ENCODE measurements around the gene SNAPC2. TPM values are rescaled to one million over a fixed set of nuclear protein-coding genes. Genes with fewer than 3 reads are reported as not detected.

The SNAPC2 gene, protein sequence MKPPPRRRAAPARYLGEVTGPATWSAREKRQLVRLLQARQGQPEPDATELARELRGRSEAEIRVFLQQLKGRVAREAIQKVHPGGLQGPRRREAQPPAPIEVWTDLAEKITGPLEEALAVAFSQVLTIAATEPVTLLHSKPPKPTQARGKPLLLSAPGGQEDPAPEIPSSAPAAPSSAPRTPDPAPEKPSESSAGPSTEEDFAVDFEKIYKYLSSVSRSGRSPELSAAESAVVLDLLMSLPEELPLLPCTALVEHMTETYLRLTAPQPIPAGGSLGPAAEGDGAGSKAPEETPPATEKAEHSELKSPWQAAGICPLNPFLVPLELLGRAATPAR
- total RNA-seq = 8.2 TPM

DNA sequence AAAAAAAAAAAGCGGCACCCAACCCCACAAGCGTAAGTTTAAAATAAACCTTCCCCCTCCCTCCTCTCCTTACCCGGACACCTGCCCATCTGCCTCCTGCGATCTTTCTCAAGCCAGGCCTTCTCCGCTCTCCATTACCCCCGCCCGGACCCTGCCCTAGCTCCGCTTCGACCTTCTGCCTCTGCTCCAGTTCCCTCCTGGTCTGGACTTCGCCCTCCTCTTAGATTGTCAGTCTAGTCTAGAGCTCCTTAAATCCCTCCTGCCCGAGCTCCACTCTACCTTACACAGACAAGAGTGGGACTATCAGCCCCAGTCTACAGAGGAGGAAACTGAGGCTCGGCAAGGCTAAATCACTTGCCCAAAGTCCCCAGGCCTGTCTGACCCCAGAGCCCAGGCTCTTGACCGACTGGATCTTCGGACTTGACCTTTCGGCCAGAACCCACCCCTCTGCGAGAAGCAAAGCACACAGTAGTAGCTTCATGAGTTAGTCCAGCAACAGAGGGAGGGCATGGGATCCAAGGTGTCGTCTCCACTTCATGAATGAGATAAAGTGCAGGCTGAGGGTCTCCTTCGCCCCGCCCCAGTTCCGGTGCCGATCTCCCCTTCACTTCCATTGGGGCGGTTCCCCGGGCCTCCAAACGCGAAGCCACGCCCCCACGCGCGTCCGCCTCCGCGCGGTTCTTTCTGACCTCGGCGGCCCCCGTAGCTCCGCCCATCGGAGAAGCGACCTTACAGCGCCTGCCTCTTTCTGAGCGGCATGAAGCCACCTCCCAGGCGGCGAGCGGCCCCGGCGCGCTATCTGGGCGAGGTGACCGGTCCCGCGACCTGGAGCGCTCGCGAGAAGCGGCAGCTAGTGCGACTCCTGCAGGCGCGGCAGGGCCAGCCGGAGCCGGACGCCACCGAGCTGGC is at the start of gene SNAPC2:
Gene SNAPC2, plus strand, starts transcription at position 729 of the 909 bp plus-strand sequence. Its CDS starts 29 bp downstream, at position 758.
- peak; percentile 97 for DNase-seq

DNA sequence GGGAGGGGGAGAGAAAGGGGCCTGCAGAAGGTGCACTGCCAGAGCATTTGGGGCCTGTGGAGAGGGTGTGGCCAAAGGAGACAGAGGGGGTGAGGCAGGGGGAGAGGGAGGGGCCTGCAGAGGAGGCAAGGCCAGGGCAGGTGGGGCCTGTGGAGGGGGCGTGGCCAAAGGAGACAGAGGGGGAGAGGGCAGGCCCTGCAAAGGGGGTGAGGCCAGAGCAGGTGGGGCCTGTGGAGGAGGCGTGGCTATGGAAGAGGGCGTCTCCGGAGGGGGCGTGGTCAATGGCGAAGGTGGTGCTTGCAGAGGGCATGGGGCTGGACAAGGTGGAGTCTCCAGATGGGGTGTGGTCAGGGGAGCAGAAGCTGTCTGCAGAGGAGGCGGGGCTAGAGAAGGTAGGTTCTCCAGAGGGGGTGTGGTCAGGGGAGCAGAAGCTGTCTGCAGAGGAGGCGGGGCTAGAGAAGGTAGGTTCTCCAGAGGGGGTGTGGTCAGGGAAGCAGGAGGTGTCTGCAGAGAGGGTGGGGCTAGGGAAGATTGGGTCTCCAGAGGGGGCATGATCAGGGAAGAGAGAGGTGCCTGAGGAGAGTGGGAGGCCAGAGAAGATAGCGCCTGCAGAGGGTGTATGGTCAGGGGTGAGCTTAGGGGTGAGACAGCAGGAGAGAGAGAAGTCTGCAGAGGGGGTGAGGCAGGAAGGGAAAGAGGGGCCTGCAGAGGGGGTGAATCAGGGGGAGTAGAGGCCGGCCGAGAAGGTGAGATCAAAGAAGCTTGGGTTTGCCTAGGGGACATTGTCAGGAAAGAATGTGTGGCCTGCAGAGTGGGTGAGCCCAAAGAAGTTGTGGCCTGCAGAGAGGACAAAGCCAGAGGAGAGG is 49.3 kb upstream of the SNAPC2 start:
- peak; percentile 76 for DNase-seq

DNA sequence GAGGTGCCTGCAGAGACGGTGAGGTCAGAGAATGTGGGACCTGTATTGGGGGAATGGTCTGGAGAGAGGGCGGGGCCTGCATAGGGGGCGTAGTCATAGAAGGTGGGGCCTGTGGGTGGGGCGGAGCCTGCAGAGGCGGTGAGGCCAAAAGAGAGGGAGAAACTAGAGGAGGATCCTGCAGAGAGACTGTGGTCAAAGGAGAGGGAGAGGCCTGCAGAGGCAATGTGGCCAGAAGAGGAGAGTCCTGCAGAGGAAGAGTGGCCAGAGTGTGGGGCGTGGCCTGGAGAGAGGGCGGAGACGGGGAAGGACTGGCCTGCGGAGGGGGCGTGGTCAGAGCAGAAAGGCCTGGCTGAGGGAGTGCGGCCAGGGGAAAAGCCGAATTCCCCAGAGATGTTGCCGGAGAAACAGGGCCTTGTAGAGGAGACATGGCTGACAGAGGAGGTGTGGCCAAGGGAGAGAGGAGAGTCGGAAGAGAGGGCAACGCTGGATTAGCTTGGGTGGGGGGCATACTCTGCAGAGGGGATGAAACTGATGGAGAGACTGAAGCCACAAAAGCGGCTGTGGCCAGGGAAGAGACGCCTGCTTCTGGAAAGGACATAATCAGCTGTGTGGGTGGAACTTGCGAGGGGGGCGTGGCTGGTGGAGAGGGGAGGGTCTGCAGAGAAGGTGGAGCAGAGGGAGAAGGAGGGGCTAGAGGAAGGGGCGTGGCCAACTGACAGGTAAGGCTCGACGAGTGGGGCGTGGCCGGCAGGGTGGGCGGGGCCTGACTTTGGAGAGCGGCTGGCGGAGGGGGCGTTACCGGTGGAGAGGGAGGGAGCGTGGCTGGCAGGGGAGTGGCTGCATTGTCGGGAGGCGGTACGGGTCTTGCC is 48.5 kb upstream of the SNAPC2 start:
- DNase-seq = peak; percentile 88

DNA sequence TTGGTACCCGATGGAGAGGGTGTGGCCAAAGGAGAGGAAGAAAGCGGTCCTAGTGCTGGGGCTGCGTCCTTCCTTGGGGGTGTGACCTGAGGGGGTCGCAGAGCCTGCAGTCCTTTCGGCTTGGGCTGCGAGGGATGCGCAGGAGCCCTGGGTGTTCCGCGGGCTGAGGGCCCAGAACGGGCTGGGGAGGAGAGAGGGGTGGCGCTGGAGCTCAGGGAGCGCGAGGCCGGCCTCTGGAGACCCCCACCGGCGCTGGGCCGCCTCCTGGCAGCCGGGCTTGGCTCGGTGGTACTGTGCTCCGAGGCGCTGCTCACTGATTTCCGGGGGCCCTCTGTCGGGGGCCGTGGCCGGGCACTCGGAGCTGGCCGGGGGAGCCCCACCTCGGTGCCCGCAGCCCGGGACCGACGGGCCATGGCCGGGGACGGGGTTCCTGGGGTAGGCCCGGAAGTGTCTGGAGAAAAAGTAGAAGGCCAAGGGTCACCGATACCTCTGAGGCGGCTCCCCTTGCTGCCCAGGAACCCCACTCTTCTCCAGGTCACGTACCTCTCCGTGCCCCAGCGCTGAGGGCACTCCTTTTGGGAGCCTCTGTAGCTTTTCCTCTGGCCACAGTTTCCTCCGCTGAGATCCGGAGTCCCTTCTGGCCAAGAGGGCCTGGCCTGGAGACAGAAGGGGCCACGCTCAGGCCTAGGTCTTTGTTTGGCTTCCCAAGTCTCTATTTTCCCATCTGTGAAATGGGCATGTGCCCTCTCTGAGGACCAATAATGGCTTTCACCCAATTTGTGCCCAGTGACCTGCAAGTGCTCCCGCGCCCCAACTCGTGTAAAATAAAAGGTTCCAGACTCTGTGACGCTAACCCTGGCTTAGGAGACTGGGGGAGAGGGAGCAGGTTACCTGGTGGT is 47.6 kb upstream of the SNAPC2 start:
- no peak for DNase-seq

DNA sequence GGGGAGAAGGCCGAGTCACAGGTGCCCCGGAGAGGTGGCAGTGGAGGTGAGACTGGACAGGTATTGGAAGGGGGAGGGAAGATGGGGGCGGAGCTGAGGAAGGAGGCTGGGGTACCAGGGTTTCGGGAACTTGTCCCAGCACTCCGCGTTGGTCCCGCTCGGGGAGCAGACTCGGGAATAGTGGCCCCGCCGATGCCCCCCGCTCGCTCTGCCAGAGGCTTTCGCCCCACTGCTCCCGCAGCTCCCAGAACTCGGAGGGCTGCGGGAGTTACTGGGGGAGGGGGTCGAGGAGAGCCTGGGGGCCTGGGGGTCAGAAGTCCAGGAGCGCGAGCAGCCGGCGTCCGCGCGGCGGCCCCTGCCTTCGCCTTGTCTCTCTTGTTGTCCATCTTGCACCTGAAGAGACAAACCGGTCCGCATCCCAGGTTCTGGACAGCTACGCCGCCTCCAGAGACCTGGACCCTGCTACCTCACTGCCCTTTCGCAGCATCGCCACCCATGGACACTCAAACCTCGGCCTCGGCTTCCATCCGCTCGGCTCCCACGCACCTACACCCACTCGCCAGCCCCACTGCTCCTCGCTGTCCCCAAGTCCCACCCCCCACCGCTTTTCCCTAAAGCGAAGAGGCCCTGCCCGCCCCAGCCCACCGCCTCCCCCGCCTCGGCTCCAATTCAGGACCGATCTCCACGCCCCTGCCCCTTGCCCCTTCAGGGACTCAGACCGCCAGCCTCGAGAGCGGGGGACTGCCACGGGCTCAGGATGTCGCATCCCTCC is 46.6 kb upstream of the SNAPC2 start:
- no peak for DNase-seq

DNA sequence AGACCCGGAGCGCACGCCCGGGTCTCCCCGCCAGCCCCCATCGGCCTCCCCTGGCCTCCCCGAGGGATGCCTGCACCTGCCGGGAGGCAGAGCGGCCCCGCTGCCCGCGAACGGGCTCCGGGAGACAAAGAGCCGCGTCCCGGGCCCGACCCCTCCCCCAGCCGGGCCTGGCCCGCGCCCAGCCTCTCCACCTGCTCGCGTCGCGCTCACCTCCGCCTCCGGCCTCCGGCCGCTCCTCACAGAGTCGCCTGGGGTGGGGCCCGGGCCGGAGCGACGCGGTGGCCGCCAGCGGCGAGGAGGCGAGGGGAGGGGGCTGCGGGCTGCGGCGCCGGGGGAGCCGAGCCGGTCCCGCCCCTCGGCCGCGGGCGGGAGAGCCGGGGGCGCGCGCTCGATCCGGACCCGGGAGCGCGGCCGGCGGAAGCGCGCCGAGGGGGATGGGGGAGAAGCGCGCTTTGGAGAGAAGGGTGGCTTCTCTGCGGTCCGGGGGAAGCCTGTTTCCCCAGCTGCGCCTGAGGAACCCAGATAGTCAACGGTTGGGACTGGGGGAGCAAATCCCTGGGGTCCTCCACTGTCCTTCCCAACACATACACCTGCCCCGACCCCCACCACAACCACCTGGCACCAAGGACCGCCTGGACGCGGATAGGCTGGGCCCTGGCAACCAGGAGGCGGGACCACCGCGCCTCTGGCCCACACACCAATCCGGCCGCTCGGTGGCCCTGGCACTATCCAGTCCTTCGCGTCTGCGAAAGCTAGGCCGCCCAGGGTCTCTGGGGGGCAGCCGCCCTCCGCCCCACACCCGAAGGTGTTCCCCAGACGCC is 45.9 kb upstream of the SNAPC2 start, which contains the start of gene PRR36:
Gene PRR36, minus strand, starts transcription at position 315 of the 821 bp plus-strand sequence. CDS start 701 bp downstream, outside the sequence.
- peak; percentile 57 for DNase-seq

DNA sequence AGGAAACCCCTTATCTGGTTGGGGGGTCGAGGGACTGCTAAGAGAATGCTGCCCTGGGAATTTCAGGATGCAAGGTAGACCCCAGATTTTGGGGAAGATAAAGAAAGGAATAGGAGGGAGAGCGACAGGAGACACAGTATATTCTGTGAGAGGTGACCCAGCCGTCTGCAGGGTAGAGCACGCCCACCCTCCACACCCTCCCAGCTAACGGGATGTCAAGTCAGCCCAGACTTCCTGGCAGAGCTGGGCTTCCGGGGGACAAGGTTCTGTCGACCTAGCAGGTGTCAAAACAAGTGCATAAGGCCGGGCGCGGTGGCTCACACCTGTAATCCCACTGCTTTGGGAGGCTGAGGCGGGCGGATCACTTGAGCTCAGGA is 45.3 kb upstream of the SNAPC2 start:
- no peak for DNase-seq

DNA sequence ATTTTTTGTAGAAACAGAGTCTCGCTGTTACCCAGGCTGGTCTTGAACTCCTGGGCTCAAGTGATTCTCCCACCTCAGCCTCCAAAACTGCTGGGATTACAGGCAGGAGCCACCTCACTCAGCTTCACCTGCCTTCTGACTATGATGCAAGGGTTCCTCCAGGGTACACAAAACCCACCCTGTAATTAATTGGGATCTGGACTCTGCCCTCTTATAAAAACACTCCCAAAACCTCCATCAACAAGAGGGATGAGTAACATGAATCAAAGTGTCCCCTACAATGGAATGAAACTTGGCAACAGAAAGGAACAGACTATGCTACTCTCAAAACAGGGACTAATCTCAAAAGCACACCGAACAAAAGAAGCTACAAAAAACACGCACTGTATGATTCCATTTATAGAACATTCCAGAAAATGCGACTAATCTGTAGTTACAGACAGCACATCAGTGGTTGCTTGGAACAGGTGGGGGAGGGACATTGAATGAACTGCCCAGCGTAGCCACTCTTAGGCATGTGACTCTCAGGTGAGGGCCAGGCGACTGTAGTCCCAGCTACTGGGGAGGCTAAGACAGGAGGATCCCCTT is 42.8 kb upstream of the SNAPC2 start:
- DNase-seq = no peak

DNA sequence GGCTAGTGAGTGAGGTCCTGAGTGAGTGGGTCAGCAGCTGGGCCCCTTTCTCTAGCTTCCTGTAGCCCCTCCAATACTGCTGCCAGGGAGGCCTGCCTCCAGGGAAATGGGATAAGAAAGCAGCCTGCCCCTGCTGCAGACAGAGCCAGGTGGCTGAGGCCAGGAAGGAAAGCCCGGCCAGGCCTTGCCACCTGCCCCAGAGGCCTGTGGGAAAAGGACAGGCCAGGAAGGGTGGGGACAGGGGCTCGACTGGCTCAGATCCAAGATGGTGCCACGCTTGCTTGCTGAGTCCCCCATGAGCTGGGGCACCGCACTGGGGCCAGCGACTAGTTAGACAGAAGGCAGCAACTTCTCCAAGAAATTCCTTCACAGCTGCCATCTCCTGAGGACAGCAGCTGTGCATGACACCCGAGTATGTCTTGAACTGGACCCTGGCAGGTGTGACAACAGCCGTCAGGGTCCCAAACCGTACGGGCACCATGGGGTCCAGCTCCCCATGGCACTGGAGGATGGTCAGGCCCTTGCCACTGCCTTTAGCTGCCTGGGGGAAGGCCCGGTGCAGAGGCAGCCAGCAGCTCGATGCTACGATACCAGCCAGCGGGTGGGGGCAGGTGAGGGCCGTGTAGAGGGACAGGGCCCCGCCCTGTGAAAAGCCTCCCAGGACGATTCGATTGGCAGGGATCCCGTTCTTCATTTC is 40.9 kb upstream of the SNAPC2 start:
- DNase-seq = peak; percentile 80

DNA sequence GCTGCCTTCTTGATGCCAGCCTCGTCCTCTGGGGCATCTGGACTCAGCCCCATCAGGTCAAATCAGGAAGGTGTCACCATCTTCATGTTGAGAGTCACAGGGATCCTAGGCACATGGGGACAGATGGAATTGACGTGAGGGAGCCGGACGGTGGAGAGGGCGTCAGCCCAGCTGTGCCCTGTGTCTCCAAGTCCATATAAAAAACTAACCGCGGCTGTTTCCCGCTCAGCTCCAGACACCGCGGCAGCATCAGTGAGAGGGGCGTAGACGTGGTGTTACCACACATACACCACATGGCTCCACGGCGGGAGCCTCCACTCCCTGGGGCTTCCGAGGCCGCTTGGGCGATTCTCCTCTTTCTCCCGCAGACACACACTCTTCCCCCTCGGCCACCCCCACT is 40.3 kb upstream of the SNAPC2 start:
- DNase-seq = peak; percentile 61

DNA sequence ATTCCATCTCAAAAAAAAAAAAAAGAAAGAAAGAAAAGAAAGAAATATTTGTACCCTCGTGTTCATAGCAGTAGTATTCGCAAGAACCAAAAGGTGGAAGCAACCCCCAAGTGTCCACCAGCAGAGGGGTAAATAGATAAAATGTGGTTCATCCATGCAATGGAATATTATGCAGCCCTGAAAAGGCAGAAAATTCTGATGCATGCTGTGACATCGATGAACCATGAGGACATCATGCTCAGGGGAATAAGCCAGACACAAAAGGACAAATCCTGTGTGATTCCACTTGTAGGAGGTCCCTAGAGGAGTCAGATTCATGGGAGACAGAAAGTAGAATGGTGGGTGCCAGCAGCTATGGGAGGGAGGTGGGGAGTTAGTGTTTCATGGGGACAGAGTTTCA is 38.2 kb upstream of the SNAPC2 start:
- DNase-seq = no peak

DNA sequence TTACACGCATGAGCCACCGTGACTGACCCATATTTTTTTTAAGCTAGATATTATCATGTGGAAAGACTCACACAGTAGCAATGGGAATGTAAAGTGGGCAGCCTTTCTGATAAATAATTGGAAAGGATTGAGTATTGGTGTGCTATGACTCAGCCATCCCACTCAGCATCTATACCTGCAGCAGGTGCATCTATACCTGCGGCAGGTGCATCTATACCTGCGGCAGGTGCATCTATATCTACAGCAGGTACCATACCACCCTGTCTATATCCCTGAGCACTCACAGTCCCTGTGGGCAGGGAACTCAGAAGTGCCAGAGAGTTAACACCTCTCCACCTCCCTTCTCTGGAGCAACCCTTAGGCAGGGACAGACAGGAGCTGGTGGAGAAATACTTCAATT is 37.0 kb upstream of the SNAPC2 start:
- no peak for DNase-seq

DNA sequence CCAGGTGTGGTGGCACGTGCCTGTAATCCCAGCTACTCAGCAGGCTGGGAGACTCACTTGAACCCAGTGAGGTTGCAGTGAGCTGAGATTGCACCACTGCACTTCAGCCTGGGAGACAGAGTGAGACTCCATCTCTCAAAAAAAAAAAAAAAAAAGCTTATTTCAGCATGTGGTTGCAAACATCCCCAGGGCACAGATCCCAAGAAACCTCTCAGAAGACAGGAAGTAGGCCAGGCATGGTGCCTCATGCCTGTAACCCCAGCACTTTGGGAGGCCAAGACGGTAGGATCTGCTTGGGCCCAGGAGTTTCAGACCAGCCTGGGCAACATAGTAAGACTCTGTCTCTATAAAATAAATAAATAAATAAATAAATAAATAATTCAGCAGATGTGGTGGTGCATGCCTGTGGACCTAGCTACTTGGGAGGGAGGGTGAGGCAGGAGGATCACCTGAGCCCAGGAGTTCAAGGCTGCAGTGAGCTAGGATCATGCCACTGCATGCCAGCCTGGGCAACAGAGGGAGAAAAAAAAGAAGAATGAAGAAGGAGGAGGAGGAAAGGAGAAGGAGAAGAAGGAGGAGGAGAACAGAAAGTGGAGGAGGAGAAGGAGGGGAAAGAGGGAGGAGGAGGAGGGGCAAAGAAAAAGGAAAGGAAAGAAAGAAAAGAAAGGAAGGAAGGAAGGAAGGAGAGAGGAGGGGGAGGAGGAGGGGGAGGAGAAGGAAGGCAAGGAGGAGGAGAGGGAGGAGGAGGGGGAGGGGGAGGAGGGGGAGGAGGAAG is 36.2 kb upstream of the SNAPC2 start:
- no peak for DNase-seq

DNA sequence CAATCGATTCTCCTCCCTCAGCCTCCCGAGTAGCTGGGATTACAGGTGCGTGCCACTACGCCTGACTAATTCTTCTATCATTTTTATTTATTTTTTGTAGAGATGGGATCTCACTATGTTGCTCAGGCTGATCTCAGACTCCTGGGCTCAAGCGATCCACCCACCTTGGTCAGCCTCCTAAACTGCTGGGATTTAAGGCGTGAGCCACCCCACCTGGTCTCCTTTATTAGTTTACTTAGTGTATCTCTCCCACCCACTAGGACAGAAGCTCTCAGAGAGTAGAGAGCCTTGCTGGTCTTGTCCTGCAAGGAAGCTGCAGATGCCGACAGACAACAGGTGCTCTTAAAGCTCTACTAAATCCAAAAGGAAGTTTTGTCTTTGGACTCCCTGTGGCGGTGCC is 34.3 kb upstream of the SNAPC2 start:
- DNase-seq = peak; percentile 22

DNA sequence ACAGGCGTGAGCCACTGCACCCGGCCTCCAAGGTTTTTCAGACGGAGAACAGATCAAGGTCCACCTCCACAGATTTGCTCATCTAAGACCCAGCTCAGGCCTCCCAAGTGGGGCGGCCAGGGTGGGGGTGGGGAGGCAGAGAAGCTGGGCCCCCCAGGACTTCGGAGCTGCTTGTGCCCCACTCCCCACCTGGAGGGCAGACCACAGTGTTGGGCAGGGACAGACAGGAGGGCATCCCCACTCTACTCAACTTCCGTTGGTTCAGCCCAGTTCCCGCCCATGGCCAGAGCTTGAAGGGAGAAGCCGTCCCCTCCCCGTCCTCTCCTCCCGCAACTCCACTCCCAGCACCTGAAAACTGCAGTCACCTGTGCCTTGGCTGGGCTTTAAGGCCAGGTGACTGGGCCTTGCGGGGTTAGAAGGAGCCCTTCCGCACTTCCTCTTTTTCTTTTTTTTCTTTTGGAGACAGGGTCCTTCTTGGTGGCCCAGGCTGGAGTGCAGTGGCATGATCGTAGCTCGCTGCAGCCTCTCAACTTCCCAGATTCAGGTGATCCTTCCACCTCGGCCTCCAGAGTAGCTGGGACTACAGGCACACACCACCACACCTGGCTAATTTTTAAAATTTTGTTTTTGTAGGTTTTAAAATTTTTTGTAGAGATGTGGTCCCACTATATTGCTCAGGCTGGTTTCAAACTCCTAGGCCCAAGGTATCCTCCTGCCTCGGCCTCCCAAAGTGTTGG is 32.6 kb upstream of the SNAPC2 start:
- DNase-seq = no peak
